CD4-positive, alpha-beta T cell treated with Interferon alpha-2 for 1 hour (primary cell): ENCODE data around the gene LEMD2.

ENCODE experiments used
- DNase-seq, 2 donors: peaks; one replicate each; pipeline ENCODE4 v3.0.0-alpha.2; 2020 to 2022

LEMD2 gene

DNA sequence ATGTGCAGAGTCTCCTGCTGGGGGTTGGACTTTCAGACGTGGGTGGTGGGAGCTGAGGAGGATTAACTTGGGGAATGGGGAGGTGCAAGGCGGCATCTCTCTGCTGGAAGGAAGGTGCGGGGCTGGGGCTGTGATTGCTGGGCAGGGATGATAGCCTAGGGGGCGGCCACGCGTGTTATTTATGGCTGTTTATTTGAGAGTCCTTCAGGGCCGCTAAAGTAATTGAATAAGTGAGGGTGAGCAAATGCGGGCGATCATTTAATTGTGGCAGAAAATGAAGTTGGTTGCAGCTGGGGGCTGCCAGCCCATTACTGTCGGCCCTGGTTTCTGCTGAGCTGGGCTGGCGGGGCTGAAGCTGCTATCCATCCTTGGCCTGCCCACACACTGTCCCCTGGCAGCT, 34.7 kb downstream of the LEMD2 start:
- no peak for DNase-seq

DNA sequence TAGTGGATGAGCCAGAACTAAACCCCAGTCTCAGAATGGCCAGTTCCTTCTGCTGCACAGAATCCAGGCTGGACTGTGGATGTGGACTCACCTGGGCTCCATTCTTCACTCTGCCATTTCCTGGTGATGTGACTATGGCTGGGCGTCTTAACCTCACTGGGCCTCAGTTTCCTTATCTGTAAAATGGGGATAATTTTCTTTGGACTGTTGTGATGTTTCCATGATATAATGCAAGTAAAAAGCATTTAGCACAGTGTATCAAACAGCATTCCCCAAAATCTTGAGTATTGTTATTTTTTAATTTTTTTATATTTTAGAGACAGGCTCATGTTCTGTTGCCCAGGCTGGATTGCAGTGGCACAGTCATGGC, 36.3 kb downstream of the LEMD2 start:
- no peak for DNase-seq

DNA sequence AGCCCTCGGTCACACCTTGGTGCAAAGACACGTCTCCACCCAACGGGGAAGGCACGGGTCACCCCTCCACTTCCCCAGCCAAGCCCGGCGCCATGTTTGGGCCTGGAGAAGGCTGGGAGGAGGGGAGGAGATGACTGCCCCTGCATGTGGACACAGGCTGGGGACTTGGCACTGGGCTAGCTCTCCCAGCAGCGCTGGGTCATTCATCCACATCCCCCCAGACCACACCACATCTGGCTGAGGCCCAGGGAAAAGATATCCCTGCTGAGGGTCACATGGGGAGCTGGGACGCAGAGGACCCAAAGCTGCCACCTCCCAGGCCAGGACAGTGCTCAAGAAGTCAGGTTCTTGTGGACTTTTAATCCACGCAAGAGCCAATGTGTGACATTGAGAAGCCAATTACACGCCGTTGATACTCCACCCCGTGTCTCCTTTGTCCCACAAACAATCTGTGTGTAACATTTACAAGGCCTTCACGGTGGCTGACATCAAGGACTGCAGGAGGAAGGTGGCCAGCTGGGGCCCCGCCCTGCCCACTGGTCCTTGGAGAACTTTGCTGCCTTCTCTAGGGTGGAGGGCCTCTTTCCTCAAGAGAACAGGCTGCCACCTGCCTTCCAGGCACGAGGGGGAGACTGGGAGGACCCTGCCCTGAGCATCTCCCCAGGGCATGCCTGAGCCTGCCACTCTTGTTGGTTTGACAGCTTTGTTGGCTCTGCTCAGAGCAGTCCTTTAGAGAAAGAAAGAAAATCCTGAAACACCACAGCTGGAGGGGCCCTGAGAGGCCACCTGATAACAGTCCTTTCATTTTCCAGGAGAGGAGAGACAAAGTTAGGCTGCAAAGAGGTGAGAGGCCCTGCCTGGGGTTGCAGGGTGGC, 36.9 kb downstream of the LEMD2 start:
- no peak for DNase-seq

DNA sequence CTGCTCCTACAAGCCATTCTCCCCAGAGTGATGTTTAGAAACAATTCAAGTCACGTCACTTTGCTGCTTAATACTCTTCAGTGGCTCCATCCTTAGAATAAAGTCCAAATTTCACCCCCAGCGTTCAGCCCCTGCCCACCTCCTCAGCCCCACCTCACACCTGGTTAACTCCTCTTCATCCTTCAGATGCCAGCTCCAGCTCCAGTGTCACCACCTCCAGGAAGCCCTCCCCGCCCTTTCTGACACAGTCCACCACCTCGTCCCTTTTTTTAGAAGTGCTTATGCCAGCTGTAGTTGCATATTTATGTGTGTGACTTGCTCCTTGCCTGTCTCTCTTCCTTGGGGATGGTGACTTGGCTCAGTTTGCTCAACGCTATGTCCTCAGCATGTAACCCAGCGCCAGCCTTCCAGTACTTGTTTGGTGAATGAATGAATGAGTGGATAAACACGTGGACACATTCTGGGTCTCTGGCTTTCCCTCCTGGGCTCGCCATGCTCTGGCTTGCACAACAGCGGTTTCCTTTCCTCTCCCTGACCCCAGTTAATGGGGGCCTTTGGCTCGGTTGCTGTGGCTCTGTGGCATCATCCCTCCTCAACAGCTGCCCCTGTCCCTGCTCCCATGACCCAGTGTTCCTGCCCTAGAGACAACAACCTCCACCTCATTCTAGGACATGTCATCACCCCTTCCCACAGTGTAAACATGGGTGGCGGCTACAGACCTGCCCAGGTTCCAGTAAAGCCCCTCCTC, 38.5 kb downstream of the LEMD2 start:
- no peak for DNase-seq

DNA sequence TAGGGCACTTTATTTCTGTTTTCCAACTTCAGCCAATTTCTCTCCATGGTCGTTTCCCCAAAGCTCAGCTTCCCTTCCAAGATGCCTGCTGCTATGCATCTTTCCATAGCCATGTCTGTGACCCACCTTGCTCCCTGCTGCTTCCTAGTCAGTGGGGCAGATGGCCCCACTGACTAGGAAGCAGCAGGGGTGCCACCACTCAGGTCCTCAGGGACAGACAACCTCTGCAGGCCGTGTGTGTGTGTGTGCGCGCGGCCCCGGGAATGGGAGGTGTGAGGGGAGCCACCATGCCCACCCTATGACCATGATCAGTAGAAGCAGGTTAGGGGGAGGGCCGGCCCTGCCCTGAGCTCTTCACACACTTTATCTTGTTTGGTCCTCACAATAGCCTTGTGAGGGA, 39.5 kb downstream of the LEMD2 start:
- no peak for DNase-seq

DNA sequence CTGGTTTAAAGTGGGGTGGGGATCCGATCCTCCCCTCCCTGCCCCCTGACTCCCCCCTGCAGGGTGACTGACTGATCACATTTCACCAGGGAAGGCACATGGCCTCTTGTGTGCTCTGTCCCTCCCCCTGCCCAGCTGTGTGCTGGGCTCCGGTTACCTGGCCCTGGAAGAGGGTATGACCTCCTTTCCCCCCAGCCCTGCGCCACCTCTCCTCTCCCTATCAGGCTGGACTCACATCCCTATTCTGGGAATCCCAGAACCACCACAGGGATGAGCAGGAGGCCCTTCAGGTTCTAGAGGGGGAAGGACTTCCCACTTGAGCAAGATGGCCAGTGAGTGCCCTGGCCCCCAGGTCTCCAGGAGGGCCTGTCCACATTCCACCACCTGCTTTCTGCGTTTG, 40.1 kb downstream of the LEMD2 start:
- DNase-seq = no peak

DNA sequence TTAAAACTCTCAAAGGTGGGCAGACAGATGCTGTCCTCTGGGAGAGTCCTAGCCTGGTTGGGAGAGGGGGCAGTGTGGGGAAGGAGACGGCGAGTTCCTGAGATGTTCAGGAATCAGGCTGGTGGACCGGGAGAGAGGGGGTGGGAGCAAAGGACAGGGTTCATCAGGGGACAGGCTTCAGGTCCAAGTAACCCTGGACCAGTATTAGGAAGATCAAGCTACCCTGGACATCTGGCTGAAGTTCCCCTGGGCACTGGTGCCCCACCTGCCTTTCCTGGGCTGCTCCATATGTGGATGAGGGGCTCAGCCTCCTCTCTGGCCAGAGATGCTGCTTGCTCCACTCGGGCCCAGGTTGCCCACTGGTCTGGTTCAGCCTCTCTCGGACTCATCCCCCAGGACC, 41.1 kb downstream of the LEMD2 start:
- no peak for DNase-seq

DNA sequence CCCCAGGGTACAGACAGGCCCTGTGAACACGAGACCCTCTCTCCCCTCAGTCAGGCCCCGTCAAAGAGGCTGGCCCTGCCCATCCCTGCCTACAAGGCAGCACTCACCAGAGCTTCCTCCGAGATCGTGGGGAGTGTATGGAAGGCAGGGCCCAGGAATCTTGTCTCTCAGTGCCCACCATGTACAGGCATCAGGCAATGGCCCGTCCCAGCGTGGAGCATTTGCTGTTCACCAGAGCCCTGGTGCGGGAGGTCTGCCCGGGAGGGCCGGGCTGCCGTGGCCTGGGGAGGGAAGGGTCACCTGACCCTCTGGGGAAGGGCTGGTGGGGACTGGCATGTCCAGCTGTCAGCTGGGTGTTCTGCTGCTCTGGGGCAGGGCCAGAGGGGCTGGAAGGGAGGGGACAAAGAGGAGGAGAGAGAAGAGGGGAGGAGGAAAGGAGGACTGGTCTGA, 42.3 kb downstream of the LEMD2 start, which contains the start of gene IP6K3:
TSS of gene IP6K3 (minus strand) at position 255 of the 450 bp plus-strand sequence. CDS start 11,429 bp downstream, outside the sequence.
- no peak for DNase-seq

DNA sequence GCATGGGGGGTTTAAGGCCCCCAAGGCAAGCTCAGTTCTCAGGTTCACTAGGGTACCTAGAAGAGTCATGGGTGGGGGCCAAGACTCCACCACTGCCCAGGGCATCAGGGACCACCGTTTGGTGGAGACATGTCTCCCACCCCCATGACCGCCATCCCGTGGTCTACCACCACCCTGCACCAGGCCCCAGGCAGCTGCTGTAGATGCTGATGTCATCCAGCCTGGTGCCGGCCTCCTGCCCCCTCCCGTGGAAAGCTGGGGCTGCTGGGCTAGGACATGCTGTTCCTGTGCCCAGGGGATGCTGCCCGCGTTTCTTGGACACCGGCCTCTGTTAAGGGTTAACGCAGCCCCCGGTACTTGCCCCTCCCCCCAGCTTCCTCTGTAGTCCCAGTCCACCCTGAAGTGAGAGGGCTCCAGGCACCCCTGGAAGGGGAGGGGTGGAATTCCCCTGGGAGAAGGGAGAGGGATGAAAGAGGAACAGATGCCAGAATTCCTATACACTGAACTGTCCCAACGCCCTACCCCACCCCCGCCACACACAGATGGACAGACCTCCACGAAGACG, 42.8 kb downstream of the LEMD2 start:
- no peak for DNase-seq

DNA sequence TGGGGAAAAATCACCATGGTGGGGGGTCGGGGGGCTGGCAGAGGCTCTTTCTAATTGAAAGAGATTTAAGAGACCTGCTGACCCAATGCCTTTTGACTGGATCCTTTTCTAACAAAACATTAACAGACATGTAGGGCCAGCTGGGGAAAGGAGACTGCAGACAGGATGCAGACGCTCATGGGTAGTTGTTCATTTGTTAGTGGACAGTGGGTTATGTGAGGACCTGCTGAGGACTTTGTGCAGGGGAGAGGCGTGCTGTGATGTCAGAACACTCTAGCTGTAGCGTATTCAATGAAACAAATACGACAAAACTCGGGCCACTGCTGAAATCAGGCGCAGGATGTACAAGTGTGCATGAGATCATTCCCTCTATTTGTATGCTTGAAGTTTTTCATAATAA, 43.4 kb downstream of the LEMD2 start:
- DNase-seq = no peak

DNA sequence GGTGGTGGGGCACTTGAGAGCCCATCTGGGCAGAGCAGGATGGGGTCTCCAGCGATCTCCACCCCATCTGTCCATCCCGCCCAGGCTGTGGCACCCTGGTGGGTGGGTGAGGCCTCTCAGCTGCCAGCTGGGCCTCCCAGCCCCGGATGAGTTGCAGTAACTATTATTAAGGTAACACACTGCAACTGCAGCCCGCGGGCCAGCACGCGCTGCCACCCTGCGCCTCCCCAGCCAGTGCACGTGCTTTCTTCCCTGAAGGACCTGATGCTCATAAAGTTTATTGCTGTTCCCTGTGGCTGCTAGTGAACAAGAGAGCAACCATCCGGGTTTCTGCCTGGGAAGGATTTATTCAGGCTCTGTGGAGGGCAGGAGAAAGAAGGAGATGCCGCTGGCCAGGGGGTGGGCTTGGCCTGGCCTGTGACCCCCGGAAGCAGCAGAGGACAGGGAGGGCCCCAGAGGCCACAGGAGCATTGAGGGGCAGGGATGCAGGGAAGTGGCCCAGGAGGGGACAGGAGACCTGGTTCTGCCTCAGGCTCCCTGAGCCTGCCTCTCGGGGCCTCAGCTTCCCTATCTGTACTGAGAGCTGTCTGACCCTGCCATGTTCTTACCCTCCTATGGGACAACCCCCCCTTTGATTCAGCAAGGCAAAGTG, 43.9 kb downstream of the LEMD2 start:
- DNase-seq = no peak

DNA sequence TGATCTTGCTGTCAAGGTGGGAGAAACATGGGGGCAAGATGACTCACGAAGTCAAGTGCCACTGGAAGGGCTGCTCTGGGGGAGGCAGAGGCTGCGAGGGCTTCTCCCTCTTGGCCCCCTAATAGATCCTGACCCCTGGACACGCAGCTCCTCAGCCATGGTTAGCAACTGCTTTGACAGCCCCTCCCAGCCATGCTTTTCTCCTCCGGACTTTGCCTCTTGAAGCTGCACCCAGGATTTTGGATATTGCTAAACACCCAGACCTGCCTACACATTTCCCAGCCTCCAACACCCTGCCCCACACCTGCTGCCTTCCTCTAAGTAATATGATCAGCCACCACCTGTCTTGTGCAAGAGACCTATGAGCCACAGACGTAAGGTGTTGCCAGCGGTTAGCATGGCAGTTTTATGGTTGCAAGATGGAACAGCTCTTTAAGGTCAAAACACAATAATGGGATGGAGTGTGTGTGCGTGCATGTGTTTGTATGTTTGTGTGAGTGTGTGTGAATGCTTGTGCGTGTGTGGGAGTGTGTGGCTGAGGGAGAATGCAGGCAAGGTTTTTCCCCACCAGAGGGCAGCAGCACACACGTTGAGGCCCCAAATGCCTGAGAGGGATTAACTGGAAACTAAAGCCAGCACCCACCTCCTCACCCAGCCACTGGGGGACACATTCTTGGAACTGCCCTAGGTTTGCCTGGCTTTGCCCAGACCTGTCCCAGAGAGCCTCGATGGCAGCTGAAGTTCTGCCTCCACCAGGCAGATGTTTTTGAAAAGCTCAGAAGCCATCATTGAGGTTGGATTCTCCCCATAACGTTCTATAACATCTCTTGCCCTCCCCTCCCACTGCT, 44.7 kb downstream of the LEMD2 start:
- DNase-seq = peak; percentile 64 to 77

DNA sequence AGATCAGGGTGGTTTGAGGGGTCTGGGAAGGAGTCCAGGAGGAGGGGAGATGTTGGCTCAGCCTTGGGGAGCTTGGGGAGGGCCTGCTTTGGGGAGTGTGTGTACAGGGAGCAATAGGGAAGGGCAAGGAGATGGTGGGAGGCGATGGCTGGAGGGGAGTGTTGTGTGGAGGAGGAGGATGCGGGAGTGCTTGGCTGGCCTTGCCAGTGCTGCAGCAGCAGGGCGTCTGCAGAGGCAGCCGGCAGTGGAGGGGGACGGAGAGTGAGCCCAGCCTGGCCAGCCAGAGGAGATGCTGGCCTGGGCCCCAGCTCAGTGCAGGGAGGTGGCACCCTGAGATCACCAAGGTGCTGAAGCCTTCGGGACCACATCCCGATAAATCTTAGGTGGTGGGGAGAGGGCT, 46.1 kb downstream of the LEMD2 start:
- no peak for DNase-seq

DNA sequence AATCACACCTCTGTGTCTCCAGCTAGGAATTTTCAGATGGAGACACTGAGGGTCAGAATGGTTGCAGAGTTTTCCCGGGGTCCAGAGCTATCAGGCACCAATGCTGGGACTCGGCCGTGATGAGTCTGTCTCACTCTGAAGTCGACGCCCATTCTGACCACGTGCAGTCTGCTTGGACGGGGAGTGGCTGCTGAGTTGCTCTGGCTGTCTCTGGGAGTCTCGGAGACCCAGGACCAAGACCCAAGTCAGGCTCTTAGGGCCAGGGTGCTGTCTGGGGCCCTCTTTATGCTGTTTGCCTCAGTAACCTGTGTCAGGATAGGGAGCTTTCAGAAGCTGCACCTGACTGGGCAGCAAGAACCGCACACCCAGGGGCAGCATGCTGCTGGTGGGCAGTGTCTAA, 46.8 kb downstream of the LEMD2 start:
- no peak for DNase-seq

DNA sequence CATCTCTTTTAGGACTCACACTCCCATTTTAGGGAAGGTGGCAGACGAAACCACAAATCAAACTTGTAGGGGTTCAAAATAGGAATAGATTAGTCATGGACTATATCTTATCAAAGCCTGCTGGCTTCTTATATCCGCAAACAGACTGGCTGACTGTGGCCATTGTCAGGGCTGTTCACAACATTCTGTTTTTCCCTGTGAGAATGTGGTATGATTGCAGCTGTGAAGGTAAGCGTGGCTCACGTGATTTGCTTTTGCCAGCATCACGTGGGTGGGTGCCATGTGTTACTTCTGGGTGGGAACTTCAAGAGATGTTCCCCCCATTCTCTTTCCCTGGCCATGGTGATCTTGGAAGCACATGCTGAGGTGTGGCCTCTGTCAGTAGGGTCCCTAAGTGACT, 48.1 kb downstream of the LEMD2 start:
- DNase-seq = no peak

DNA sequence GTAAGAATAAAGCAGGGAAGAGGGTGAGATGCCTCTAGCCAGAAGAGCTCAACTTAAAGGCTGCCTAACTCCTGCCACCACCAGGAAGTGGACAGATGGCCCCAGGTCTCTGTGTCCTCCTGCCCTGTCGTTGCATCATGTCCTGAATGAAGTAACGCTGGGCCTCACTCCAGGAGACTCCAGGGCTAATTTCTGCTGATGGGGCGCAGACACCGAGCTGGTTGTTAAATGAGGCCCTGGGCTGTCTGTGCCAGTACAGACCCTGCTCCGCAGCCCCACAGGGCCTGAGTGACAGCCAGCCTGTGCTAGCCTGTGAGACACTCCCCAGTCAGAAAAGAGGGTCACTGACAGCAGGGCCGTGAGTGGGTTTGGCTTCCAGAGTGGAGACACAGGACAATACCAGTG, 48.7 kb downstream of the LEMD2 start:
- no peak for DNase-seq

DNA sequence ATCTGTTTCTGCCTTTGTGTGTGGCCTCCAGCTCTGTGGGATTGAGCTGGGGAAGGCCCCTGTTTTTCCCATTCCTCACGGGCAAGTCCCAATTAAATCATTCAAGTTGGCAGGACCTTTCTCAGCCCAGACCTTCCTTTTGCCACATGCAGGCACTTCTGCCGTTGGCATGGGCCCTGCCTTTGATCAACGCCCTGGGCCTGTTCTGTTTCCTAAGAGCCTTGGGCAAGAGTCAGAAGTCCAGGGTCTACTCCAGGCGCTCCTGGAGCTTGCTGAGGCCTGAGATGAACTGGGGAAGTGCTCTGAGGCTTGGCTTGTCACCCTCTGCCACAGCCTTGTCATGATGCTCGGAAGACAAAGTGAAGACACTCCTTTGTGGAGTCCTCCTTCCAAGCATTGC, 49.4 kb downstream of the LEMD2 start:
- no peak for DNase-seq

DNA sequence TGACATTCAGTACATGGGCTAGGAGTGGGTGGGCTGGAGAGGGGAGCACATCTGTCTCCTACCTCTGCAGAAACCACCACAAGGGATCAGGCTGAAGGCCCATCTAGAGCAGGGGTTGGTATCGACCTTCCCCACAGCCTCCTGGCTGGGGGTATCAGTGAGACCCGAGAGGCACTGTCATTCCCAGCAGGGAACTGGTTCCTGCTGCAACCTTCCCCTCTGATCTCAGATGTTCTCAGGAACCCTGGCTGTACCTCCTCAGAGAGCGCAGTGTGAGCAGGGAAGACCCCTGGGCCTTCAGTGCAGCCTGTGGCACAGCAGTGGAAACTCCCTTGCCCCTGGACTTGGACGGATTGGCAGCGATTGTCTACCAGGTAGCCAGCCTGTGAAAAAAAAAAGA, 50.1 kb downstream of the LEMD2 start:
- no peak for DNase-seq

DNA sequence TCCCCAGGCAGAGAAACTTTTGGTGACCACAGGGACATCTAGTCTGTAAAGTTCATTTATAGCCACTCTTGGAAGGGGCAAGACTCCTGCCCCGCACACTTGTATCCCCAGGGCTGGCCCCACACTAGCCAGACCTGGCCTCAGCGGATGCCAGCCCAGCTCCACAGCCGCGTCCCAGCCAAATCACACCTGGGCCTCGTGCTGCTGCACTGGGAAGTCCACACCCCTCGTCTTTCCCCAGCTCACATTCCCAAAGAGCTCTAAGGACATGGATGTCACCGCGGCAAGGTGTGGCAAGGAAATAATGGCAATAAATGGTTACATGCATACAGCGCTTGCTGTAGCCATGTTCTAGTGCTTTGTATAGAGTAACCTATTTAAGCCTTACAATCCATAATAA, 50.8 kb downstream of the LEMD2 start:
- DNase-seq = no peak

DNA sequence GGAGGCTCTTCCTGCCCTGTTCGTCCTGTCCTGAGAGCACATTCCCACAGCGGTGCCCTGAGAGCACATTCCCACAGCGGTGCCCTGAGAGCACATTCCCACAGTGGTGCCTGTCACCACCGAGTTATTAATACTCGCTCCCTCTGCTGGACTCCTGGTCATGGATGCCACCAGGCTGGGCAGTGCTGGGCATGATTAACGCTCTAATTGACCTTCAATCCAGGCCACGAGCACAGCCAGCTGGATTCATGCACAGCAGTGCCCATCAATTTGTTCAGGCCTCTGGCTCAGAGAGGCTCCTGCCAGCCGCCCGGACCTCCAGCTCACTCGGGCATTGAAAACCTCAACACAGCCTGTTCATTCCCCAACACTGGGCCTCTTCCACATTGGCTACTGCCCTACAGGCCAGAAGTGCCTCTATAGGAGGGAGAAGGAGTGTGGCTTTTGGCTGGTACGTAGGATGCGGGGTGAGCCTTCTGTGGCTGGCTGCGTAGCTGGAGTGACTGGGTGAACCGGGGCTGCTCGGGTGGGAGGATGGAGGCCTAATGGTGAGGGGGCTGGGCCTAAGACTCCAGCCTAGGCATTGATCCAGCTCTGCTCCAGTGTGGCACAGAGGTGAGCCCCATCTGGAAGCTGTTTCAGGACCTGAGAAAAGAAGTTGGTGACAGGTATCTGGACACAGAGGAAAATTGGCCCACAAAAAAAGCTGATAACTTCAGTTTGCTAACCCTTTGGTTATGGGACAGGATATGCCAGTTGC, 51.5 kb downstream of the LEMD2 start:
- DNase-seq = no peak

DNA sequence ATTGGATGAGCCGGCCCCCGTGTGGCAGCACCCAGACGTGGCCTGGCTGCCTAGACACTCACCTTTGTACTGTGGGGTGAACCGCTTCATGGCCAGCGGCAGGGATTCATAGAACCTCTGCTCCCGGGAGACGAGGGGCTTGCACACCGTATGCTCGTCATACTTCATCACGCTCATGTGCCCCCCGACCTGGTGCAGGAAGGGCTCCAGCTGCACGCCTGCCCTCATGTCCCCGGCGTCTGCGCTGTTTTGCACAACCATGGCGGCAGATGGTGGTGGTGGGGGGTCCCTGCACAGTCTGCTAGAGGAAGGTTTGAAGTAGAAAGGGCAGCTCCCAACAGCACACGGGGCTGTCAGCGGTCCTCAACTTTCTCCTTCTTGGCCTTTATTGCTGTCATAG, 53.7 kb downstream of the LEMD2 start:
- no peak for DNase-seq

DNA sequence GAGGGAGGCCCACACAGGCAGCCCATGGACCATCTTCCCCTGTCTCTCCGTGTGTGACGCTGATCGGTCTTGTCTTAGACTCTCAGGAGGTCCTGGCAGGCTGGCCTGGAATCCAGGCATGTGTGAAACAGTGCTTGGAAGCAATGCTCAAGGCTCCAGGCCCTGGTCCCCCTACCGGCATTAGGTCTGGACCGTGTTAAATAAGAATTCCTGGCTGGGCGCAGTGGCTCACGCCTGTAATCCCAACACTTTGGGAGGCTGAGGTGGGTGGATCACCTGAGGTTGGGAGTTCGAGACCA, 55.3 kb downstream of the LEMD2 start:
- no peak for DNase-seq
